ENCODE results near the gene CCDC69. TPM values are rescaled to one million over a fixed set of nuclear protein-coding genes. Genes with fewer than 3 reads are reported as not detected.

Gene CCDC69
- total RNA-seq, 2 experiments from 2014 or later: 119 to 123 TPM

DNA sequence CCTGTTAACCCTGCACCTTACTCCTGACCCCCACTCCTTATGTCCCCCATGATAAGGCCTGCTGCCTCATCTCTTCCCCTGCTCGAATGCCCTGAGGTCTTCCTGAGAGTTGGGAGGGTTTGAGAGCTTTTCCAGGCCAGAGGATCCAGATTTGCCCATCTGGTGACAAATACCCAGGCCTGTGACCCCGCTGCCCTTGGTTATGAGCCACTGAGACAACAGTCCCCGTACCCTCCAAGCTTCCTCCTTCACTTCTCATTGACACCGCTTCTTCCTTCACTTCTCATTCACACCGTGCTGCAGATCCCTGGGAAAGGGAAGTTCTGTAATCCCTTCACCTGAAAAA, 29.7 kb upstream of the CCDC69 start:
- POLR2A ChIA-PET: interaction anchor here (1.0 to 4.8 kb wide), 18 partner anchors 10 to 156 kb away, joined by 3 to 49 read pairs (median 6); partner anchors contain the start of gene CCDC69
- DNase-seq (ENCODE audit: low spot score): no peak
- H3K4me1 ChIP-seq (ENCODE audit: insufficient read depth, low read length, poor library complexity, severe bottlenecking): peaks cover 62% of the 10 kb centered on the region
- no peaks in the 10 kb centered on the region for H3K9me2 ChIP-seq (ENCODE audit: insufficient read depth, low read length)
- peak overlapping the region; percentile 88 for H3K27ac ChIP-seq (ENCODE audit: low read depth, low read length, poor library complexity, severe bottlenecking)
- H4K20me1 ChIP-seq (ENCODE audit: insufficient read depth, low read length): peaks cover 9% of the 10 kb centered on the region; the same call in 1 of the 2 replicates
- TF ChIP-seq, protein P1, sequence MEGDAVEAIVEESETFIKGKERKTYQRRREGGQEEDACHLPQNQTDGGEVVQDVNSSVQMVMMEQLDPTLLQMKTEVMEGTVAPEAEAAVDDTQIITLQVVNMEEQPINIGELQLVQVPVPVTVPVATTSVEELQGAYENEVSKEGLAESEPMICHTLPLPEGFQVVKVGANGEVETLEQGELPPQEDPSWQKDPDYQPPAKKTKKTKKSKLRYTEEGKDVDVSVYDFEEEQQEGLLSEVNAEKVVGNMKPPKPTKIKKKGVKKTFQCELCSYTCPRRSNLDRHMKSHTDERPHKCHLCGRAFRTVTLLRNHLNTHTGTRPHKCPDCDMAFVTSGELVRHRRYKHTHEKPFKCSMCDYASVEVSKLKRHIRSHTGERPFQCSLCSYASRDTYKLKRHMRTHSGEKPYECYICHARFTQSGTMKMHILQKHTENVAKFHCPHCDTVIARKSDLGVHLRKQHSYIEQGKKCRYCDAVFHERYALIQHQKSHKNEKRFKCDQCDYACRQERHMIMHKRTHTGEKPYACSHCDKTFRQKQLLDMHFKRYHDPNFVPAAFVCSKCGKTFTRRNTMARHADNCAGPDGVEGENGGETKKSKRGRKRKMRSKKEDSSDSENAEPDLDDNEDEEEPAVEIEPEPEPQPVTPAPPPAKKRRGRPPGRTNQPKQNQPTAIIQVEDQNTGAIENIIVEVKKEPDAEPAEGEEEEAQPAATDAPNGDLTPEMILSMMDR (conservative IDR thresholded peaks at IDR 0.05; ENCODE audit: low read length): no peak
- TF ChIP-seq EZH2phosphoT487 (IDR thresholded peaks at IDR 0.05; ENCODE audit: borderline replicate concordance, low read depth, low read length): no peak
- H3K36me3 ChIP-seq (ENCODE audit: insufficient read depth, low read length): peaks cover 17% of the 10 kb centered on the region
- peaks cover 56% of the 10 kb centered on the region for H3K79me2 ChIP-seq (ENCODE audit: insufficient read depth, low read depth, low read length)
- no peak overlapping the region for H2AFZ ChIP-seq (ENCODE audit: low read length)
- peak overlapping the region; percentile 99 for H3K4me2 ChIP-seq (ENCODE audit: low read length)
- intact Hi-C loops (cut with micrococcal nuclease; ENCODE audit: unreplicated experiment): loop anchor here (5.0 to 10.0 kb wide), 4 partner anchors 41 to 769 kb away; partner anchors contain the start of gene G3BP1
- CTCF ChIA-PET (ENCODE audit: unreplicated experiment): interaction anchor here (1.1 to 2.1 kb wide), 3 partner anchors 35 to 103 kb away, joined by 3 to 9 read pairs (median 6); no protein-coding TSS in a partner anchor
- BruUV-seq (replicated peaks): no TSS peak
- no peaks in the 10 kb centered on the region for H3K9me3 ChIP-seq (ENCODE audit: low read length)
- peak overlapping the region; percentile 97 for H3K4me3 ChIP-seq (ENCODE audit: low read depth, low read length, poor library complexity, severe bottlenecking)

DNA sequence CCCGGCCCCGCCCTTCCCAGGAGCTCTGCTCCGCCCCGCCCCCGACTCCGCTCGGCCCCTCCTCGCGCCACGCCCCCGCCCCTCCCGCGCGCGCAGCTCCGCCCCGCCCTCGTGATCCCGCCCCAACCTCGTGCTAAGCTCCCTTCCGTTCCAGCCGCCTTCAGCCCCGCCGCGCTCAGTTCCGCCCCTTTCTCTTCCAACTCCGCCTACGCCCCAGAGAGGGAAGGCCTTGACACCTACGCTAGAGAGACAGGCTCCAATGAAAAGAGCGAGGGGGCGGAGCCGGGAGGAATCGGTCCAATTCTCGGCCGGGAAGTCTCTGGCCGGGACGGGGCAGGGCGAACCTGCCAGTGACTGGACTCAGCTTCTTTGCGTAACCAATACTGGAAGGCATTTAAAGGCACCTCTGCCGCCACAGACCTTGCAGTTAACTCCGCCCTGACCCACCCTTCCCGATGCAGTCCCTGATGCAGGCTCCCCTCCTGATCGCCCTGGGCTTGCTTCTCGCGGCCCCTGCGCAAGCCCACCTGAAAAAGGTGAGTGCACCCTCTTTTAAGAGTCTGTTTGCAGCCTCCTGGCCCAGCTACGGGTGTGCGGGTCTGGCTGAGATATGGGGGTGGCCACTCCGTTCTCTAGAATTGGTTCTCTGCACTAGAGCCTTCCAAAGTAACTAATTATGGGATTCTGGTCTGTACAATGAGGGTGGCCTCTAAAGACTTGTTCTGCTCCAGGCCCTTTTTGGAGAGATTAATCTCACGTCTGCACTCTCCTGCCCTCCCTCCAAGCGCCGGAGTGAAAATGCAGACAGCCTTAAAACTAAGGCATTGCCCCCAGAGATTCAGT, 29.1 kb upstream of the CCDC69 start, which contains the start of gene GM2A:
Gene GM2A (plus strand): TSS at position 424 of the 843 bp plus-strand sequence. CDS start 32 bp downstream, at position 456.
- ChIA-PET POLR2A (interaction anchor here (0.6 to 4.8 kb wide), 38 partner anchors 11 to 522 kb away, joined by 3 to 49 read pairs (median 5); partner anchors contain the start of genes CCDC69 and G3BP1), CTCF (ENCODE audit: unreplicated experiment) (interaction anchor here (0.6 to 2.1 kb wide), 11 partner anchors 14 to 533 kb away, joined by 3 to 9 read pairs (median 4); no protein-coding TSS in a partner anchor)
- TF ChIP-seq EZH2phosphoT487 (IDR thresholded peaks at IDR 0.05; ENCODE audit: borderline replicate concordance, low read depth, low read length): no peak
- TF ChIP-seq, protein P1 (conservative IDR thresholded peaks at IDR 0.05; ENCODE audit: low read length): no peak
- peaks cover 6% of the 10 kb centered on the region; the same call in 1 of the 2 replicates for H4K20me1 ChIP-seq (ENCODE audit: insufficient read depth, low read length)
- peak within 1 kb of the TSS; percentile 69; the same call in 1 of the 2 replicates for H2AFZ ChIP-seq (ENCODE audit: low read length)
- peak within 1 kb of the TSS; percentile 88 for H3K27ac ChIP-seq (ENCODE audit: low read depth, low read length, poor library complexity, severe bottlenecking)
- peak; percentile 100 for DNase-seq (ENCODE audit: low spot score)
- peak within 1 kb of the TSS; percentile 97 for H3K4me3 ChIP-seq (ENCODE audit: low read depth, low read length, poor library complexity, severe bottlenecking)
- peaks cover 56% of the 10 kb centered on the region for H3K4me1 ChIP-seq (ENCODE audit: insufficient read depth, low read length, poor library complexity, severe bottlenecking)
- peak within 1 kb of the TSS; percentile 99 for H3K4me2 ChIP-seq (ENCODE audit: low read length)
- no peaks in the 10 kb centered on the region for H3K9me2 ChIP-seq (ENCODE audit: insufficient read depth, low read length)
- no peaks in the 10 kb centered on the region for H3K9me3 ChIP-seq (ENCODE audit: low read length)
- intact Hi-C loops (cut with micrococcal nuclease; ENCODE audit: unreplicated experiment): loop anchor here (1.0 to 10.0 kb wide), 5 partner anchors 41 to 768 kb away; partner anchors contain the start of genes G3BP1 and TNIP1
- peaks cover 11% of the 10 kb centered on the region for H3K36me3 ChIP-seq (ENCODE audit: insufficient read depth, low read length)
- BruUV-seq (replicated peaks): TSS peak; percentile 82
- H3K79me2 ChIP-seq (ENCODE audit: insufficient read depth, low read depth, low read length): peaks cover 50% of the 10 kb centered on the region

Measured in OCI-LY7 (cell line).